CD4-positive, alpha-beta T cell treated with Interleukin-15 for 1 hour (primary cell): Measurements from ENCODE around the gene RHOXF1.
"Not testable (repeated sequence)": the region's sequence is repeated elsewhere in the genome, so short reads cannot be mapped to it uniquely, and the experiment has no call there.

Experiments used
- DNase-seq: peaks from one replicate; pipeline ENCODE4 v3.0.0-alpha.2; 2020

Gene RHOXF1

GRCh38 chrX:120115438-120115963, at the start of gene RHOXF1:
Gene RHOXF1 (minus strand): TSS chrX:120115913. CDS start chrX:120115862, 51 bp downstream.
- DNase-seq = no peak

DNA sequence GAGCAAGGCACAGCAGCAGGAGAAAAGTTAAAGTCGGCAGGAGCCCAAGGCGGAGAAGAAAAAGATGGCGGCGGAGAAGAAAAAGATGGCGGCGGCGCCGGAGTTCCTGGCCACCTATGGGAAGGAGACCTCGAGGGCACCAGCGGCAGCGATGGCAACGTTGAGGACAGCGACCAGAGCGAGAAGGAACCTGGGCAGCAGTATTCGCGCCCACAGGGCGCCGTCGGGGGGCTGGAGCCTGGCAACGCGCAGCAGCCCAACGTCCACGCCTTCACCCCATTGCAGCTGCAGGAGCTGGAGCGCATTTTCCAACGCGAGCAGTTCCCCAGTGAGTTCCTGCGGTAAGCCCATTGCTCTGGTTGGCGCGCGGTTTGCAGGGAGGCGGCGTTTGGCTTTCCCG, 43.4 kb upstream of the RHOXF1 start:
- DNase-seq = not testable (repeated sequence)

GRCh38 chrX:120158313-120158712, 42.6 kb upstream of the RHOXF1 start, which contains the start of gene RHOXF2:
Gene RHOXF2 (plus strand): TSS chrX:120158613. CDS start chrX:120158751, 138 bp downstream.
- not testable (repeated sequence) for DNase-seq

- not testable (repeated sequence) for DNase-seq
Measured at GRCh38 chrX:120150109-120150744, 34.5 kb upstream of the RHOXF1 start.

DNA sequence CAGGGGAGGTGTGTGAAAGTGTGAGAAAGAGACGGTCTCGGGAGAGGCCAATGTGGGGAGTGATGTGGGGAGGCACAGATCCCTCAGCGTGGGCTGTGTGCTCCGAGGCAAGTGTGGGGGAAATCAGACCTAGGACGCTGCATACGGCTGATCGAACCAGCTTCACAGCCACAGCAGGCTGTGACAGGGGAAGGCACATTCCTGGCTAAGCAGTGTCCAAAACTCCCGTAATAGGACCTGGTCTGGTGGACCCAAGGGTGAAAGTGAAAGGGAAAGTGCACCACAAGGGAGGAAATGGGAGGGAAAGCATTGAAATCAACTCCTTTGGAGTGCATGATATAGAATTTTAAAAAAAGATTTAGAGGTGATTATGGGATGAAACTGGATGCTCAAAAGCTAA, 31.8 kb upstream of the RHOXF1 start:
- no peak for DNase-seq

- DNase-seq = not testable (repeated sequence)
Measured at GRCh38 chrX:120146323-120146722, 30.6 kb upstream of the RHOXF1 start.

GRCh38 chrX:120145295-120145925, 29.7 kb upstream of the RHOXF1 start:
- no peak for DNase-seq

GRCh38 chrX:120144178-120144844, 28.6 kb upstream of the RHOXF1 start:
- no peak for DNase-seq

DNA sequence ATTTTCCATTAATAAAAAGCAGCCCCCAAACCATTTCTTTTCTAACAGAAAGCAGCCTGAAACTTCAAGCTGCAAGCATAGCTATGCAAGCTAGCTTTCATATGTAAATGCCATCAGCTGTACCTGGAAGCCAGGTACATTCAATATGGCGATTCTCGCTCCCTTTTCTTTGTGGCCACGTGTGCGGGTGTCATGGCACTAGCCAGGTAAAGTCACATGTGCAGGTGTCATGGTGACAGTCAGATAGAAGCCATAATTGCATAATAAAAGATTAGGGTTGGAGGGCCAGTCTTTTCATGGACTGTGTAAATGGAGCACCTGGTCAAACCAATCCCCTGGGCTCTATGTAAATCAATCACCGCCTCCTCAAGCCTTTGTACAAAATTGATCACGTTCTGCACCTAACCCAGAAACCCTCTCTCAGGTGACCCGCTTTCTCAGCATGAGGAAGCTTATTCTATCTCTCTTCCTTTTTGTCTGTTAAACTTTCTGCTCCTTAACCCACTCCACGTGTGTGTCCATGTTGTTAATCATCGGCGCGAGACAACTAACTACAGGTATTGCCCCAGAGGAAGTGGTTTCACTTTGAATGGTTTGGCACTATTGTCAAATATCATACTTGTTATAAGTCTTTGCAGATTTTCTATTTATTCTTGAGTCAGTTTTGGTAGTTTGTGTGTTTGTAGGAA, 24.7 kb upstream of the RHOXF1 start:
- no peak for DNase-seq

DNA sequence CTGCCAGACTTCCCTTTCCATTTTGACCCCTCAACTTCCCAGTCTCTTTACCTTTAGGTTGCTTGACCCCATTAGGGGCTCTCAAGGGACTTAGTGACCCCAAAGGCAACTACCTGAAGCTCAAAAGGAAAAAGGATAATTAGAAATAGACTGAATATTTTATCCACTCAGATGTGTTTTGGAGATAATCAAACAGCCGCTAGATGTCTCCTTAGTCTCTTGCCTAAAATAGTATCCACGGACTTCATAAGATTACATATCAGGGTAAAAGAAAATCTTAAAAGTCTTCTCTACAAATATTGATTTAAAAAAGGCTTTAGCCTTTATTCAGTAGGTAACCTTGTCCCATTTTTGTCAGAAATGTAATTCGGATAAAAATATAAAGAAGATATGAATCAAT, 21.7 kb upstream of the RHOXF1 start:
- no peak for DNase-seq

GRCh38 chrX:120136840-120137239, 21.1 kb upstream of the RHOXF1 start:
- no peak for DNase-seq

DNA sequence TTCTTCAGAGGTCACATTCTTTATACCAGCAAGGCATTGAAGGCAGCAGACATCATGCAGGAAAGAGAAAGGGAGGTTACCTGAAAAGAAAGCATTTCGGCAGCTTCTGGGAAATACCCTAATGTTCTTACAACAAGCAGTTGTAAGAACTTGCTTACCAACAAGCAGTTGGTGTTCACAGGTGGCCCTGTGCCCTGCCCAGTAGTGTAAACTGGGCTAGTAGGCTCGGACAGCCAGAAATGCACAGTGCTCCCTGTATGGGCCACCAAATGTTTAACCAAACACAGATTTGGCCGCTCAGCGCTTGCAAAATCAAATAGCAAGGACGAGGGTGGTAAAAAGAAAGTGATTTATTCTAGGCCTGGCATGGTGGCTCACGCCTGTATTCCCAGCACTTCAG, 20.4 kb upstream of the RHOXF1 start:
- no peak for DNase-seq

DNA sequence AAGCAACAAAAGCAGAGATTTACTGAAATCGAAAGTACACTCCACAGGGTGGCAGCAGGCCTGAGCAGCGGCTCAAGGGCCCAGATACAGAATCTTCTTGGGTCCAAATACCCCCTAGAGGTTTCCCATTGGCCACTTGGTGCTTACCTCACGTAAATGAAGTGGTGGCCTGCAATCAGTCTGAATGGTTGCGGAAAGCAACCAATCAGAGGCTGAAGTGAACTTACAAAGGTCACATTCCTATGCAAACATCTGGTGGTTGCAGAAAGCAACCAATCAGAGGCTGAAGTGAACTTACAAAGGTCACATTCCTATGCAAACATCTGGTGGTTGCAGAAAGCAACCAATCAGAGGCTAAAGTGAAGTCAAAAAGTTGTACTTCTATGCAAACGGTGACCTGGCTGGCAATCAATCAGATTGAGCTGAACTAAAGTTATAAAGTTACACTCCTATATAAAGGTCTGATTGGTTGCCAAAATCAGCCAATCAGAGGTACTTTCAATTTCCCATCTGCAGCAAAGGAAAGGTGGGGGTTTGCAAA, 12.7 kb upstream of the RHOXF1 start:
- not testable (repeated sequence) for DNase-seq

- no peak for DNase-seq
Measured at GRCh38 chrX:120125444-120125843, 9.7 kb upstream of the RHOXF1 start.

- DNase-seq = no peak
Measured at GRCh38 chrX:120120223-120120622, 4.5 kb upstream of the RHOXF1 start.

DNA sequence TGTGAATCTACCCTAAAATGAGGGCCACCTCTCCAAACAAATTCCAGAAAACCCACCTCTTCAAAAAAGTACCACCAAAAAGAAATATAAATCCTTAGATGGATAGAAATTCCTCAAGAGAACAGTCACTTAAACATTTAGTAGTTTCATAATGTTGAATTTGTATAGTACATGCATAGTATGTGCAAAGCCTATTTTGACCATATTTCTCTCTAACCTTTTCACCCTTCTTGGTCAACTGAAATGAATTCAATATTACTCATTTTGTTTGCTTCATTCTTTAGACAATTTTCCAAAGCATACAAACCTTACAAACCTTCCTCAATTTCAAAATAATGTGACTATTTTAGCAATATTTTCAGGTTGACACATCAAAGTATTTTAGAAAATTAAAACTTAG, 4.1 kb downstream of the RHOXF1 start:
- no peak for DNase-seq

GRCh38 chrX:120109378-120109777, 6.3 kb downstream of the RHOXF1 start:
- no peak for DNase-seq

DNA sequence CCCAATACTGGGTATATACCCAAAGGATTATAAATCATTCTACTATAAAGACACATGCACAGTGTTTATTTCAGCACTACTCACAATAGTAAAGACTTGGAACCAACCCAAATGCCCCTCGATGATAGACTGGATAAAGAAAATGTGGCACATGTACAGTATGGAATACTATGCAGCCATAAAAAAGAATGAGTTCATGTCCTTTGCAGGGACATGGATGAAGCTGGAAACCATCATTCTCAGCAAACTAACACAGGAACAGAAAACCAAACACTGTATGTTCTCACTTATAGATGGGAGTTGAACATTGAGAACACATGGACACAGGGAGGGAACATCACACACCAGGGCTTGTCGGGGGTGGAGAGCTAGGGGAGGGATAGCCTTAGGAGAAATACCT, 11.0 kb downstream of the RHOXF1 start:
- DNase-seq = not testable (repeated sequence)

DNA sequence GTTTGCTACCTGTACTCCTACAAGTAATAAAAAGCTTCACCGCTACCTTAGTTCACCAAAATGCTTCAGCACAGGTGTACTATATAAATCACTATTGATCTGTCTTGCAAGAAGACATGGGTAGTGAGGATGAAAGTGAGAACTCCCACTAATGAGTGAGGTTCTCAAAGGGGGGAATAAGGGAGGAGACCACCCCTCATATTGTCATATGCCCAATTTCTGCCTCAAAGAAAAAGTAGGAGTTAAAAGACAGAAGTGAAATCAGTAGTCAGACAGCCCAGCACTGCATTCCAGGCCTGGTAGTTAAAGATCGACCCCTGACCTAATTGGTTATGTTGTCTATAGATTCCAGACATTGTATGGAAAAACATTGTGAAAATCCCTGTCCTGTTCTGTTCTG, 14.7 kb downstream of the RHOXF1 start:
- DNase-seq = not testable (repeated sequence)

- no peak for DNase-seq
Measured at GRCh38 chrX:120090208-120090607, 25.5 kb downstream of the RHOXF1 start.

DNA sequence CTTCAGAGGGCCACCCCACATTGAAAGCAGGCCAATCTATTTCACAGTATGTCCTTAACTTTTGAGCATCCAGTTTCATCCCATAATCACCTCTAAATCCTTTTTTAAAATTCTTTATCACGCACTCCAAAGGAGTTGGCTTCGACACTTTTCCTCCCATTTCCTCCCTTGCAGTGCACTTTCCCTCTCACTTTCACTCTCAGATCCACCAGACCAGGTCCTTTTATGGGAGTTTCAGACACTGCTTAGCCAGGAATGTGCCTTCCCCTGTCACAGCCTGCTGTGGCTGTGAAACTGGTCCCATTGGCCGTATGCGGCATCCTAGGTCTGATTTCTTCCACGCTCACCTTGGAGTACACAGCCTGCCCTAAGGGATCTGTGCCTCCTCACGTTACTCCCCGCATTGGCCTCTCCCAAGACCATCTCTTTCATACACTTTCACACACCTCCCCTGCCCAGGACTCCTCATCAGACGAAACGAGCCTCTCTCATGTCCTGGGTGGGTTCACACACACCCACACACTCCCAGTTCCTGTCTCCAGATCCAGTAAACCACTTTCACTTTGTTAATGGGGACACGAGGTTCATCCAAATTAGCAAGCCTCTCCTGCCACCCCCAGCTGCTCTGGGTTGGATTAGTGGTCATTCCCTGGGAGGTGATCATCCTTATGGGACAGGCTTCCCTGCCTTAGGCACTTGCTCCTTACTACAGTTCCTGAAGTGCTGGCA, 28.3 kb downstream of the RHOXF1 start:
- no peak for DNase-seq

DNA sequence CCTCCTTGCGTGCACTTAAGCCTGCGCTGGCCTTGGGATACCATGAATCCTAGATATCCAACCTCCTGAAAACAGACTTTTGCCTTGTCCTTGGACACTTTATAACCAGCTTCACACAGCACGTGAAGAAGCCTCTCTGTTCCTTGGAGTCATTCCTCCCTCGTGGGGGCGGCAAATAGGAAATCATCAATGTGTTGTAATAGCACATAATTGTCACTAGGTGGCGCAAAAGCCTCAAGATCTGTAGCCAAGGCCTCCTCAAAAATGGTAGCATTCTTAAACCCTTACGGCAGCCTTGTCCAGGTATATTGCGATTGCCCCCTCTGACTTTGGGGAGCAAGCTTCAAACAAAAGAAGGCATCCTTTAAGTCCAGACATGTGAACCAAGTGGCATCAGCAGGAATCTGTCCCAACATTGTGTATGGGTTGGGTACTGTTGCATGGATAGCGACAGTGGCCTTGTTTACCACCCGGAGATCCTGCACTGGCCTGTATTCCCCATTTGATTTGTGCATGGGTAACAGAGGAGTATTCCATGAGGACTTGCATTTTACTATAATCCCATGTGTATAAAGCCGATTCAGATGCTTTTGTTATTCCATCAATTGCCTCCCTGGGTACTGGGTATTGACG, 30.0 kb downstream of the RHOXF1 start:
- not testable (repeated sequence) for DNase-seq
